BJ (cell line): ENCODE measurements around the gene SERGEF. TPM values are rescaled to one million over a fixed set of nuclear protein-coding genes. Genes with fewer than 3 reads are reported as not detected.

Source experiments
- CTCF ChIA-PET: fragments of 350-600 bp; formaldehyde crosslinking; extraction: SDS; loops from one replicate; lab custom pipeline; 2021; ENCODE audit warnings: antibody characterized with exemption, inconsistent platforms; lab: Yijun Ruan, JAX
- POLR2A ChIA-PET: fragments of 300-600 bp; sonication (Branson Sonifier 250); formaldehyde crosslinking; extraction: SDS; loops from one replicate; lab custom pipeline; 2021; ENCODE audit warnings: antibody characterized with exemption; lab: Charles Lee
- DNase-seq: peaks from one replicate; pipeline ENCODE4 v3.0.0-alpha.2; 2011; ENCODE audit warnings: low read depth
- H3K27me3 ChIP-seq: 2 replicates; pipeline ENCODE4 v1.6.0; 2011; ENCODE audit warnings: low read length; ENCODE audit not compliant: control insufficient read depth, insufficient read depth
- H3K36me3 ChIP-seq: 2 replicates; pipeline ENCODE4 v1.5.1; 2011; ENCODE audit warnings: low read length; ENCODE audit not compliant: control insufficient read depth, insufficient read depth
- H3K4me3 ChIP-seq: 2 replicates; pipeline ENCODE4 v1.5.1; 2011; ENCODE audit warnings: low read depth, mild to moderate bottlenecking, control low read depth, low read length
- CTCF ChIP-seq: IDR thresholded peaks from 2 replicates; pipeline ENCODE4 v1.5.1; 2011; ENCODE audit warnings: low read depth, mild to moderate bottlenecking, control low read depth, inconsistent platforms, low read length, moderate library complexity; ENCODE audit not compliant: insufficient read depth
- polyA plus RNA-seq: library from polyadenylated mRNA; depleted of rRNA; stranded (reverse); fragments of >200 nt; gene quantifications from 2 replicates; pipeline ENCODE4 v1.2.3, GENCODE V29; 2011

SERGEF gene
- polyA plus RNA-seq, 1 experiment = 17.4 TPM

GRCh38 chr11:17767914-17768313 lies 244.9 kb downstream of the SERGEF start:
- Histone ChIP-seq H3K27me3 (no peaks in the 10 kb centered on the region; the same call in 1 of the 2 replicates), H3K4me3 (no peak overlapping the region), H3K36me3 (no peaks in the 10 kb centered on the region)
- POLR2A ChIA-PET = no interaction called here
- DNase-seq = no peak
- no peak for TF ChIP-seq CTCF
- CTCF ChIA-PET = interaction anchor here (0.5 to 7.2 kb wide), 3 partner anchors 37 to 219 kb away, joined by 3 to 65 read pairs (median 3); no protein-coding TSS in a partner anchor

- POLR2A ChIA-PET = no interaction called here
- H3K4me3 ChIP-seq = no peak overlapping the region
- no peak for DNase-seq
- H3K36me3 ChIP-seq = no peaks in the 10 kb centered on the region
- H3K27me3 ChIP-seq = no peaks in the 10 kb centered on the region; the same call in 1 of the 2 replicates
- CTCF ChIA-PET = interaction anchor here (0.5 to 7.2 kb wide), 3 partner anchors 36 to 220 kb away, joined by 3 to 65 read pairs (median 3); no protein-coding TSS in a partner anchor
- no peak for TF ChIP-seq CTCF
Observed at GRCh38 chr11:17767301-17767885, 245.5 kb downstream of the SERGEF start.

GRCh38 chr11:17766590-17766989 lies 246.3 kb downstream of the SERGEF start:
- ChIA-PET CTCF (interaction anchor here (1.4 to 2.7 kb wide), 2 partner anchors 207 to 212 kb away, joined by 5 to 21 read pairs; no protein-coding TSS in a partner anchor), POLR2A (no interaction called here)
- TF ChIP-seq CTCF = no peak

GRCh38 chr11:17766073-17766359 lies 246.8 kb downstream of the SERGEF start:
- DNase-seq = no peak
- no peak overlapping the region for H3K4me3 ChIP-seq
- ChIA-PET CTCF (interaction anchor here (1.4 to 2.7 kb wide), 2 partner anchors 207 to 213 kb away, joined by 5 to 21 read pairs; no protein-coding TSS in a partner anchor), POLR2A (no interaction called here)
- no peak for TF ChIP-seq CTCF
- no peaks in the 10 kb centered on the region for H3K36me3 ChIP-seq
- no peaks in the 10 kb centered on the region; the same call in 1 of the 2 replicates for H3K27me3 ChIP-seq

More at GRCh38 chr11:17766590-17766989, 246.3 kb downstream of the SERGEF start:
- H3K36me3 ChIP-seq = no peaks in the 10 kb centered on the region
- DNase-seq = no peak
- no peaks in the 10 kb centered on the region; the same call in 1 of the 2 replicates for H3K27me3 ChIP-seq
- no peak overlapping the region for H3K4me3 ChIP-seq

- no peak for TF ChIP-seq CTCF
- H3K27me3 ChIP-seq = no peaks in the 10 kb centered on the region; the same call in 1 of the 2 replicates
- CTCF ChIA-PET = interaction anchor here (0.9 to 2.7 kb wide), 3 partner anchors 207 to 213 kb away, joined by 4 to 21 read pairs (median 5); no protein-coding TSS in a partner anchor
- H3K4me3 ChIP-seq = no peak overlapping the region
- DNase-seq = no peak
- H3K36me3 ChIP-seq = no peaks in the 10 kb centered on the region
- POLR2A ChIA-PET = no interaction called here
Observed at GRCh38 chr11:17765356-17766072, 247.3 kb downstream of the SERGEF start.
